ENCODE measurements around the gene SESN1. TPM values are rescaled to one million over a fixed set of nuclear protein-coding genes. Genes with fewer than 3 reads are reported as not detected.

The SESN1 gene
- total and polyA plus RNA-seq, 9 of the 15 experiments (the other 6 are each of a cell fraction or from before 2014, with no cell fraction given), result 3.1 to 13.0 (median 7.4) TPM

DNA sequence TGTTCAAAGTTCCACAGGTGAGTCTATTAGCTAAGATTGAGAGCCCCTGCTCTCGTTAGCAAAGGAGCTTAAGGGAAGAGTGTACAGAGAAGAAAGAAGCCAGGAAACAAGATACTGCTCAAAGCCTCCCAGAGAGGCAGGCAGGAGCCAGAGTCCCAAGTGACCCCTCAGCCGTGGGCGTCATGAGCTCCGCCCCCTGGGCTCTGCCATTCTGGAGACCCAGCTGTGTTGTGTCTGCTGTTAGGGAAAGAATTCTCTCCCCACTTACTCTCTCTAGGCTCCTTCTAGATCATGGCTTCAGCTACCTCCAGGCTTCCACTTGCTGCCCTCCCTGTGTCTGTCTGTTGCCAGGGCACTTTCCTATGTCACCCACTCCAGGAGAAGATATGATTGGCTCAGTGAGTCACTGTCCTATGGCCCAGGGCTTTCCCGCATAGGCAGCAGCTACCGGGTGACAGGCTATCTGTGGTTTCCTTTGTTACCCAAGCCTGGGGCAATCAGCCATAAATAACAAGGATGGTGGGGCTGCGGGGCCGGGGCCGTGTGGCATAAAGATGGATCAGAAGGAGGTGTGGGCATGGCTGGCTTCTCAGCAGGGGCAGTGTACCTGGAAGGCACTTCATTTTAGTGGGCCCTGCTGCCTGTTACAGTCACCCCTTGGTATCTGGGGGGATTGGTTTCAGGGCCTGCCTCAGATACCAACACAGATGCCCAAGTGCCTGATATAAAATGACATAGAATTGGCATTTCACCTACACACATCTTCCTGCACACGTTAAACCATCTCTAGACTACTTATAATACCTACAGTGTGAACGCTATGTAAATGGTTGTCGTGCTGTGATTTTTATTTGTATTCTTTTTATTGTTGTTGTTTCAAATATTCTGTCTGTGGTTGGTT is 127.5 kb downstream of the SESN1 start:
- CTCF ChIA-PET (ENCODE audit: low intra/inter-chr PET ratio), result no interaction called here
- 0 out of 2 replicates have a peak overlapping the region, but pooled peaks have one; percentile 12 for H2AFZ ChIP-seq (ENCODE audit: low read depth, low read length)
- FAIRE-seq, result no peak
- no peaks in the 10 kb centered on the region for H3K9me1 ChIP-seq (ENCODE audit: control insufficient read depth, insufficient read depth, low read length)
- no peaks in the 10 kb centered on the region for H3K9me3 ChIP-seq (replicated peaks; ENCODE audit: control insufficient read depth, insufficient read depth, low read depth, low read length)
- peaks cover 0 to 7% of the 10 kb centered on the region in 2 experiments; a peak in 3 of 5 replicates for H3K4me1 ChIP-seq (replicated peaks in 1 of 2; ENCODE audit: control insufficient read depth in 2 of 2, insufficient read depth in 2 of 2, low read length in 2 of 2)
- H4K20me1 ChIP-seq (replicated peaks; ENCODE audit: control insufficient read depth, insufficient read depth, low read length), result no peaks in the 10 kb centered on the region
- H3K4me2 ChIP-seq (ENCODE audit: insufficient read depth, low read length), result no peak overlapping the region
- BruUV-seq (replicated peaks), result no TSS peak
- TF ChIP-seq ZNF76 (CRISPR knock-in tag; IDR thresholded peaks at IDR 0.05; ENCODE audit: borderline replicate concordance) (no peak), ZNF408 (CRISPR knock-in tag; IDR thresholded peaks at IDR 0.05; ENCODE audit: low read depth) (no peak), RFX1 (IDR thresholded peaks at IDR 0.05) (0 out of 2 replicates have a peak, but pooled peaks have one; percentile 6), HMG20A (CRISPR knock-in tag; conservative IDR thresholded peaks at IDR 0.05) (no peak), FOSL1 (tag; conservative IDR thresholded peaks at IDR 0.05) (no peak), BRD9 (IDR thresholded peaks at IDR 0.05; ENCODE audit: low read depth, partially characterized antibody) (no peak), SNRNP70 (optimal IDR thresholded peaks at IDR 0.05; ENCODE audit: low read depth, low read length) (no peak), EGR1 (conservative IDR thresholded peaks at IDR 0.05) (peak; percentile 67), HIVEP1 (CRISPR knock-in tag; IDR thresholded peaks at IDR 0.05) (no peak), POLR2H (tag; IDR thresholded peaks at IDR 0.05; ENCODE audit: low read depth) (no peak), SAFB (IDR thresholded peaks at IDR 0.05; ENCODE audit: borderline replicate concordance, low read depth, low read length) (no peak)
- TF ChIP-seq, protein P1, sequence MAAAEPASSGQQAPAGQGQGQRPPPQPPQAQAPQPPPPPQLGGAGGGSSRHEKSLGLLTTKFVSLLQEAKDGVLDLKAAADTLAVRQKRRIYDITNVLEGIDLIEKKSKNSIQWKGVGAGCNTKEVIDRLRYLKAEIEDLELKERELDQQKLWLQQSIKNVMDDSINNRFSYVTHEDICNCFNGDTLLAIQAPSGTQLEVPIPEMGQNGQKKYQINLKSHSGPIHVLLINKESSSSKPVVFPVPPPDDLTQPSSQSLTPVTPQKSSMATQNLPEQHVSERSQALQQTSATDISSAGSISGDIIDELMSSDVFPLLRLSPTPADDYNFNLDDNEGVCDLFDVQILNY (CRISPR knock-in tag; IDR thresholded peaks at IDR 0.05), result no peak
- TF ChIP-seq, protein P2, sequence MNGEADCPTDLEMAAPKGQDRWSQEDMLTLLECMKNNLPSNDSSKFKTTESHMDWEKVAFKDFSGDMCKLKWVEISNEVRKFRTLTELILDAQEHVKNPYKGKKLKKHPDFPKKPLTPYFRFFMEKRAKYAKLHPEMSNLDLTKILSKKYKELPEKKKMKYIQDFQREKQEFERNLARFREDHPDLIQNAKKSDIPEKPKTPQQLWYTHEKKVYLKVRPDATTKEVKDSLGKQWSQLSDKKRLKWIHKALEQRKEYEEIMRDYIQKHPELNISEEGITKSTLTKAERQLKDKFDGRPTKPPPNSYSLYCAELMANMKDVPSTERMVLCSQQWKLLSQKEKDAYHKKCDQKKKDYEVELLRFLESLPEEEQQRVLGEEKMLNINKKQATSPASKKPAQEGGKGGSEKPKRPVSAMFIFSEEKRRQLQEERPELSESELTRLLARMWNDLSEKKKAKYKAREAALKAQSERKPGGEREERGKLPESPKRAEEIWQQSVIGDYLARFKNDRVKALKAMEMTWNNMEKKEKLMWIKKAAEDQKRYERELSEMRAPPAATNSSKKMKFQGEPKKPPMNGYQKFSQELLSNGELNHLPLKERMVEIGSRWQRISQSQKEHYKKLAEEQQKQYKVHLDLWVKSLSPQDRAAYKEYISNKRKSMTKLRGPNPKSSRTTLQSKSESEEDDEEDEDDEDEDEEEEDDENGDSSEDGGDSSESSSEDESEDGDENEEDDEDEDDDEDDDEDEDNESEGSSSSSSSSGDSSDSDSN (IDR thresholded peaks at IDR 0.05; ENCODE audit: borderline replicate concordance in 1 of 2, low read depth in 2 of 2, low read length in 2 of 2), result no peak
- peak in 1 of 4 experiments; percentile 24 for DNase-seq (ENCODE audit: extremely low read depth in 1 of 4, low spot score in 3 of 4)
- intact Hi-C loops (cut with micrococcal nuclease), result no loop called here
- no peaks in the 10 kb centered on the region for H3K79me2 ChIP-seq (ENCODE audit: control insufficient read depth, insufficient read depth, low read length)
- no peak overlapping the region for H3K9ac ChIP-seq (ENCODE audit: insufficient read depth in 1 of 2, low read depth in 2 of 2, low read length in 2 of 2)
- WGBS (ENCODE audit: insufficient coverage, low coverage, missing lambda C conversion rate), result 8% methylated on average over 12 of the region's 12 CpGs
- peaks cover 0 to 24% of the 10 kb centered on the region in 2 experiments; a peak in 1 of 5 replicates for H3K27me3 ChIP-seq (ENCODE audit: control insufficient read depth in 2 of 2, insufficient read depth in 2 of 2, low read length in 2 of 2)
- in situ Hi-C loops (cut with MboI), result no loop called here
- H3K27ac ChIP-seq (ENCODE audit: extremely low read depth, low read depth, low read length), result no peak overlapping the region
- ATAC-seq, result peak; percentile 44
- no peaks in the 10 kb centered on the region for H3K36me3 ChIP-seq (ENCODE audit: control insufficient read depth, insufficient read depth, low read length)
- POLR2A ChIA-PET, result interaction anchor here (0.8 to 1.2 kb wide), 4 partner anchors 12 to 21 kb away, joined by 3 to 4 read pairs (median 4); no protein-coding TSS in a partner anchor
- no peak overlapping the region for H3K4me3 ChIP-seq
